Astrocyte of the spinal cord (primary cell): ENCODE data around the gene ASF1B.
A peak's percentile ranks its signal among the peaks of the same experiment; 100 is the strongest.

ENCODE experiments used
- DNase-seq: peaks from one replicate; pipeline ENCODE4 v3.0.0; 2011; ENCODE audit warnings: low read depth, low spot score
- H3K4me3 ChIP-seq: 2 replicates; pipeline ENCODE4 v1.5.1; 2011; ENCODE audit warnings: low read depth, mild to moderate bottlenecking, low read length, moderate library complexity
- CTCF ChIP-seq: IDR thresholded peaks from 2 replicates; pipeline ENCODE4 v1.5.1; 2012; ENCODE audit warnings: low read depth, mild to moderate bottlenecking, low read length, inconsistent platforms
- in situ Hi-C: cut with HindIII; loops from 2 replicates; pipeline ENCODE4 v1.10.0; 2017; ENCODE audit warnings: low sequenced_read_pairs

ASF1B gene

GRCh38 chr19:14120497-14120780 lies 15.9 kb downstream of the ASF1B start:
- no peak overlapping the region for H3K4me3 ChIP-seq
- TF ChIP-seq CTCF = no peak
- in situ Hi-C loops = no loop called here
- no peak for DNase-seq

- H3K4me3 ChIP-seq = no peak overlapping the region
- in situ Hi-C loops = no loop called here
- no peak for TF ChIP-seq CTCF
- DNase-seq = no peak
These were observed 16.5 kb downstream of the ASF1B start for GRCh38 chr19:14119644-14120496.

- DNase-seq = no peak
- no peak overlapping the region for H3K4me3 ChIP-seq
- in situ Hi-C loops = no loop called here
- no peak for TF ChIP-seq CTCF
These were observed 17.2 kb downstream of the ASF1B start for GRCh38 chr19:14119146-14119545.

- DNase-seq = peak; percentile 64
- TF ChIP-seq CTCF = no peak
- H3K4me3 ChIP-seq = peak overlapping the region; percentile 40
- in situ Hi-C loops = no loop called here
These were observed 18.0 kb downstream of the ASF1B start for GRCh38 chr19:14118165-14119051.

GRCh38 chr19:14117668-14118164 lies 18.7 kb downstream of the ASF1B start, which contains the start of gene PRKACA:
Gene PRKACA (minus strand): TSS chr19:14117762. CDS start chr19:14117547, 215 bp downstream.
- peak within 1 kb of the TSS; percentile 86 for H3K4me3 ChIP-seq
- in situ Hi-C loops = no loop called here
- no peak for TF ChIP-seq CTCF
- DNase-seq = peak; percentile 99

GRCh38 chr19:14116918-14117578 lies 19.3 kb downstream of the ASF1B start:
- TF ChIP-seq CTCF = no peak
- H3K4me3 ChIP-seq = peak overlapping the region; percentile 86
- no peak for DNase-seq
- in situ Hi-C loops = no loop called here
